Thyroid gland (tissue), 4 donors: ENCODE measurements around the gene FAM76A.

Experiments used
- CTCF ChIP-seq, 6 experiments: fragments of 200-600 bp in 3 of 6; fragments of 450-650 bp in 3 of 6; sonication (generic) in 3 of 6; IDR thresholded peaks; one replicate each; pipeline ENCODE4 v1.5.1; 2016 to 2019; ENCODE audit warnings: antibody characterized with exemption in 6 of 6, mild to moderate bottlenecking in 2 of 6, inconsistent platforms in 1 of 6, moderate library complexity in 1 of 6
- POLR2A ChIP-seq, 2 donors: fragments of 450-650 bp; IDR thresholded peaks; one replicate each; pipeline ENCODE4 v1.6.1; 2017; ENCODE audit warnings: antibody characterized with exemption in 2 of 2, mild to moderate bottlenecking in 2 of 2, moderate library complexity in 1 of 2

GRCh38 chr1:27778056-27778455 lies 52.3 kb downstream of the FAM76A start:
- TF ChIP-seq CTCF (IDR thresholded peaks at IDR 0.05) (no peak), POLR2A (IDR thresholded peaks at IDR 0.05) (peak in 1 of 2 donors; percentile 63)
